22Rv1 (cell line): ENCODE data around the gene LSM2.

Experiments
- CTCF ChIP-seq: fragments of 450-650 bp; IDR thresholded peaks from 2 replicates; pipeline ENCODE4 v1.5.1; 2017; ENCODE audit warnings: mild to moderate bottlenecking
- ZFX ChIP-seq: fragments of 450-650 bp; IDR thresholded peaks from 2 replicates; pipeline ENCODE4 v1.6.1; 2017; ENCODE audit warnings: antibody characterized with exemption, borderline replicate concordance

DNA sequence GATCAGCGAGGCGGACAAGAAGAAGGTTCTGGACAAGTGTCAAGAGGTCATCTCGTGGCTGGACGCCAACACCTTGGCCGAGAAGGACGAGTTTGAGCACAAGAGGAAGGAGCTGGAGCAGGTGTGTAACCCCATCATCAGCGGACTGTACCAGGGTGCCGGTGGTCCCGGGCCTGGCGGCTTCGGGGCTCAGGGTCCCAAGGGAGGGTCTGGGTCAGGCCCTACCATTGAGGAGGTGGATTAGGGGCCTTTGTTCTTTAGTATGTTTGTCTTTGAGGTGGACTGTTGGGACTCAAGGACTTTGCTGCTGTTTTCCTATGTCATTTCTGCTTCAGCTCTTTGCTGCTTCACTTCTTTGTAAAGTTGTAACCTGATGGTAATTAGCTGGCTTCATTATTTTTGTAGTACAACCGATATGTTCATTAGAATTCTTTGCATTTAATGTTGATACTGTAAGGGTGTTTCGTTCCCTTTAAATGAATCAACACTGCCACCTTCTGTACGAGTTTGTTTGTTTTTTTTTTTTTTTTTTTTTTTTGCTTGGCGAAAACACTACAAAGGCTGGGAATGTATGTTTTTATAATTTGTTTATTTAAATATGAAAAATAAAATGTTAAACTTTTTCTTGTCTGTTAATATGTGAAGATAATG, 23.0 kb upstream of the LSM2 start:
- TF ChIP-seq CTCF (peak; percentile 63), ZFX (no peak)
